GM12878 (cell line): ENCODE measurements around the gene PLRG1. TPM values are rescaled to one million over a fixed set of nuclear protein-coding genes. Genes with fewer than 3 reads are reported as not detected.

Experiments
- E4F1 ChIP-seq: fragments of 450-650 bp; IDR thresholded peaks from 2 replicates; pipeline ENCODE4 v1.6.1; 2018; ENCODE audit warnings: borderline replicate concordance, mild to moderate bottlenecking; ENCODE audit not compliant: partially characterized antibody
- EP300 ChIP-seq, 2 experiments: fragments of 150-350 bp in 1 of 2; IDR thresholded peaks; 2 replicates each; pipeline ENCODE4 v1.6.1; 2011 to 2012; ENCODE audit warnings: low read depth in 2 of 2, low read length in 2 of 2, borderline replicate concordance in 1 of 2, improper control_type of control experiment in 1 of 2, inconsistent platforms in 1 of 2; ENCODE audit not compliant: control insufficient read depth in 1 of 2
- HCFC1 ChIP-seq: fragments of 150-350 bp; IDR thresholded peaks from 2 replicates; pipeline ENCODE4 v1.6.1; 2014; ENCODE audit warnings: low read length
- JUNB ChIP-seq: IDR thresholded peaks from 2 replicates; pipeline ENCODE4 v1.6.1; 2016; ENCODE audit warnings: antibody characterized with exemption, mild to moderate bottlenecking
- MAX ChIP-seq: IDR thresholded peaks from 2 replicates; pipeline ENCODE4 v1.6.1; 2012; ENCODE audit warnings: low read depth, low read length, improper control_type of control experiment
- MTA3 ChIP-seq: IDR thresholded peaks from 2 replicates; pipeline ENCODE4 v1.6.1; 2012; ENCODE audit warnings: low read length, inconsistent platforms, borderline replicate concordance
- MYB ChIP-seq: fragments of 150-350 bp; IDR thresholded peaks from 2 replicates; pipeline ENCODE4 v1.6.1; 2014; ENCODE audit warnings: mild to moderate bottlenecking, low read depth, low read length, borderline replicate concordance
- MYC ChIP-seq: IDR thresholded peaks from 2 replicates; pipeline ENCODE4 v1.6.1; 2011; ENCODE audit warnings: mild to moderate bottlenecking, low read length, moderate library complexity, inconsistent platforms; ENCODE audit not compliant: insufficient read depth, insufficient replicate concordance, insufficient read length, severe bottlenecking
- NFYA ChIP-seq: IDR thresholded peaks from 2 replicates; pipeline ENCODE4 v1.6.1; 2011; ENCODE audit warnings: low read depth, mild to moderate bottlenecking, low read length, improper control_type of control experiment, borderline replicate concordance
- RAD51 ChIP-seq: fragments of 450-650 bp; IDR thresholded peaks from 2 replicates; pipeline ENCODE4 v1.6.1; 2016; ENCODE audit warnings: moderate library complexity, mild to moderate bottlenecking, inconsistent platforms
- RB1 ChIP-seq: fragments of 450-650 bp; formaldehyde crosslinking; IDR thresholded peaks from 2 replicates; pipeline ENCODE4 v1.6.1; 2017; ENCODE audit warnings: mild to moderate bottlenecking, borderline replicate concordance
- ZBTB33 ChIP-seq: fragments of 450-650 bp; IDR thresholded peaks from 2 replicates; pipeline ENCODE4 v1.6.1; 2017; ENCODE audit warnings: mild to moderate bottlenecking
- ZNF24 ChIP-seq: fragments of 450-650 bp; IDR thresholded peaks from 2 replicates; pipeline ENCODE4 v1.6.1; 2017; ENCODE audit warnings: antibody characterized with exemption, mild to moderate bottlenecking
- polyA plus RNA-seq, 11 experiments: library from polyadenylated mRNA; depleted of rRNA in 4 of 11; unstranded in 6 of 11; stranded (reverse) in 5 of 11; fragments of >200 nt; fragmentation: Nextera tagmentation in 4 of 11; fragmentation: Illumina TruSeq in 1 of 11; extraction: Ambion mirVana in 4 of 11; extraction: Trizol in 1 of 11; gene quantifications; 1 replicate in 1 of 11; 2 replicates in 10 of 11; pipeline versions ENCODE4 v1.2.1 to v1.2.3, GENCODE V29; 2011 to 2016; ENCODE audit warnings: inconsistent platforms in 2 of 11, missing spikeins in 2 of 11, low read depth in 1 of 11
- total RNA-seq, 4 experiments: library from RNA; depleted of rRNA in 3 of 4; stranded (reverse); fragments of >200 nt in 3 of 4; fragmentation: Illumina TruSeq in 1 of 4; extraction: Trizol in 1 of 4; gene quantifications; 2 replicates each; pipeline versions ENCODE4 v1.2.1 to v1.2.3, GENCODE V29; 2013 to 2021
- TF ChIP-seq, protein P1 (sequence below): fragments of 150-350 bp; IDR thresholded peaks from 2 replicates; pipeline ENCODE4 v1.6.1; 2016; ENCODE audit warnings: low read depth, low read length
- TF ChIP-seq, protein P2 (sequence below): IDR thresholded peaks from 2 replicates; pipeline ENCODE4 v1.6.1; 2012; ENCODE audit warnings: low read depth, low read length, improper control_type of control experiment

The PLRG1 gene
- total and polyA plus RNA-seq, 10 of the 15 experiments (the other 5 are each of a cell fraction or from before 2014, with no cell fraction given) = 54.7 to 182 (median 111) TPM

DNA sequence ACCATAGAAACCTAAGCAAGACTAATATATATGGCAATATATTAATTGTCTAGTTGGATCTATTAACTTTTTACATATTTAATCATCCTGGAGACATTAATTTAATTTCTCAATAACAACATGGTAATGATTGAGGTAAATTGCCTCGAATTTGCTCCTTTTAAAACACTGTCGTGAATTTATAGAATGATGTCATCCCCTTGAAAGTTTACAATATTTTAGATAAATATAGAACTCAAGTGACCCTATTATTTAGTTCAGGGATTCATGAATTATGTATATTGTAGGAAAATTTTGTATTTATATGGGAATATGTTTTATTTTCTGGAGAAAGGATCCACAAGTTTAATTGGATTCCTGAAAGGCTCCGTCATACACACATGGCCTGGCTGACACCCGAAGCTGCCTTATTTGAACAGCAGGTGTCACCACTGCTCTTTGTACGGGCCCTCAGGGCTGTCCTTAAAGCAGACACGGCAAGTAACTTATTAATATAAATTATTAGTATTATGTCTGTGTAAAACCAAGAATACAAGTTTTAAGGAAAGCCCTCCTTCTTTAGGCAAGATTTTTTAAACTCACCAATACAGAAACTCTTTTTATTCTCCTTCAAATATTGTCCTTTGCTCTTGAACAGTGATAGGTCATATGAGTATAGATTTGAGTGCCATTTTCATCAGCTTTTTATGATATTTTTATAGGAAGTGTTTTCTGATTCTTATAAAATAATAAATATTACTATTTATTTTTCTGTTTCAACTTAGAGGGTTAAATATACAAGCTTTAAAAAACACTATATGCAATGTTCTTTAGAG is 1.9 kb upstream of the PLRG1 start (continued):
- no peak for TF ChIP-seq EP300 (IDR thresholded peaks at IDR 0.05; ENCODE audit: borderline replicate concordance in 1 of 2, control insufficient read depth in 1 of 2, low read depth in 2 of 2, low read length in 2 of 2)
- TF ChIP-seq, protein P1, sequence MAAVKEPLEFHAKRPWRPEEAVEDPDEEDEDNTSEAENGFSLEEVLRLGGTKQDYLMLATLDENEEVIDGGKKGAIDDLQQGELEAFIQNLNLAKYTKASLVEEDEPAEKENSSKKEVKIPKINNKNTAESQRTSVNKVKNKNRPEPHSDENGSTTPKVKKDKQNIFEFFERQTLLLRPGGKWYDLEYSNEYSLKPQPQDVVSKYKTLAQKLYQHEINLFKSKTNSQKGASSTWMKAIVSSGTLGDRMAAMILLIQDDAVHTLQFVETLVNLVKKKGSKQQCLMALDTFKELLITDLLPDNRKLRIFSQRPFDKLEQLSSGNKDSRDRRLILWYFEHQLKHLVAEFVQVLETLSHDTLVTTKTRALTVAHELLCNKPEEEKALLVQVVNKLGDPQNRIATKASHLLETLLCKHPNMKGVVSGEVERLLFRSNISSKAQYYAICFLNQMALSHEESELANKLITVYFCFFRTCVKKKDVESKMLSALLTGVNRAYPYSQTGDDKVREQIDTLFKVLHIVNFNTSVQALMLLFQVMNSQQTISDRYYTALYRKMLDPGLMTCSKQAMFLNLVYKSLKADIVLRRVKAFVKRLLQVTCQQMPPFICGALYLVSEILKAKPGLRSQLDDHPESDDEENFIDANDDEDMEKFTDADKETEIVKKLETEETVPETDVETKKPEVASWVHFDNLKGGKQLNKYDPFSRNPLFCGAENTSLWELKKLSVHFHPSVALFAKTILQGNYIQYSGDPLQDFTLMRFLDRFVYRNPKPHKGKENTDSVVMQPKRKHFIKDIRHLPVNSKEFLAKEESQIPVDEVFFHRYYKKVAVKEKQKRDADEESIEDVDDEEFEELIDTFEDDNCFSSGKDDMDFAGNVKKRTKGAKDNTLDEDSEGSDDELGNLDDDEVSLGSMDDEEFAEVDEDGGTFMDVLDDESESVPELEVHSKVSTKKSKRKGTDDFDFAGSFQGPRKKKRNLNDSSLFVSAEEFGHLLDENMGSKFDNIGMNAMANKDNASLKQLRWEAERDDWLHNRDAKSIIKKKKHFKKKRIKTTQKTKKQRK = no peak
- TF ChIP-seq ZNF24 = no peak
- no peak for TF ChIP-seq MYC
- no peak for TF ChIP-seq MYB
- no peak for TF ChIP-seq HCFC1
- no peak for TF ChIP-seq ZBTB33
- TF ChIP-seq MTA3 = no peak
- TF ChIP-seq MAX = no peak
- TF ChIP-seq NFYA = no peak
- no peak for TF ChIP-seq RAD51
- TF ChIP-seq, protein P2, sequence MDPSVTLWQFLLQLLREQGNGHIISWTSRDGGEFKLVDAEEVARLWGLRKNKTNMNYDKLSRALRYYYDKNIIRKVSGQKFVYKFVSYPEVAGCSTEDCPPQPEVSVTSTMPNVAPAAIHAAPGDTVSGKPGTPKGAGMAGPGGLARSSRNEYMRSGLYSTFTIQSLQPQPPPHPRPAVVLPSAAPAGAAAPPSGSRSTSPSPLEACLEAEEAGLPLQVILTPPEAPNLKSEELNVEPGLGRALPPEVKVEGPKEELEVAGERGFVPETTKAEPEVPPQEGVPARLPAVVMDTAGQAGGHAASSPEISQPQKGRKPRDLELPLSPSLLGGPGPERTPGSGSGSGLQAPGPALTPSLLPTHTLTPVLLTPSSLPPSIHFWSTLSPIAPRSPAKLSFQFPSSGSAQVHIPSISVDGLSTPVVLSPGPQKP = no peak
- no peak for TF ChIP-seq RB1
- TF ChIP-seq JUNB = no peak
- no peak for TF ChIP-seq E4F1
